OCI-LY1 (cell line): ENCODE data around the gene CSNK1D.

ENCODE experiments used
- EZH2 ChIP-seq: fragments of 200-600 bp; sonication (generic), shearing (Covaris generic); IDR thresholded peaks from 2 replicates; pipeline ENCODE4 v1.8.0; 2017; ENCODE audit warnings: borderline replicate concordance, mixed run types, mild to moderate bottlenecking, antibody characterized with exemption, low read length, moderate library complexity, mixed read lengths
- TF ChIP-seq, protein P1 (sequence below): fragments of 200-600 bp; sonication (generic), shearing (Covaris generic); IDR thresholded peaks from 2 replicates; pipeline ENCODE4 v1.5.1; 2017; ENCODE audit warnings: mild to moderate bottlenecking, antibody characterized with exemption, low read length, moderate library complexity, mixed read lengths

DNA sequence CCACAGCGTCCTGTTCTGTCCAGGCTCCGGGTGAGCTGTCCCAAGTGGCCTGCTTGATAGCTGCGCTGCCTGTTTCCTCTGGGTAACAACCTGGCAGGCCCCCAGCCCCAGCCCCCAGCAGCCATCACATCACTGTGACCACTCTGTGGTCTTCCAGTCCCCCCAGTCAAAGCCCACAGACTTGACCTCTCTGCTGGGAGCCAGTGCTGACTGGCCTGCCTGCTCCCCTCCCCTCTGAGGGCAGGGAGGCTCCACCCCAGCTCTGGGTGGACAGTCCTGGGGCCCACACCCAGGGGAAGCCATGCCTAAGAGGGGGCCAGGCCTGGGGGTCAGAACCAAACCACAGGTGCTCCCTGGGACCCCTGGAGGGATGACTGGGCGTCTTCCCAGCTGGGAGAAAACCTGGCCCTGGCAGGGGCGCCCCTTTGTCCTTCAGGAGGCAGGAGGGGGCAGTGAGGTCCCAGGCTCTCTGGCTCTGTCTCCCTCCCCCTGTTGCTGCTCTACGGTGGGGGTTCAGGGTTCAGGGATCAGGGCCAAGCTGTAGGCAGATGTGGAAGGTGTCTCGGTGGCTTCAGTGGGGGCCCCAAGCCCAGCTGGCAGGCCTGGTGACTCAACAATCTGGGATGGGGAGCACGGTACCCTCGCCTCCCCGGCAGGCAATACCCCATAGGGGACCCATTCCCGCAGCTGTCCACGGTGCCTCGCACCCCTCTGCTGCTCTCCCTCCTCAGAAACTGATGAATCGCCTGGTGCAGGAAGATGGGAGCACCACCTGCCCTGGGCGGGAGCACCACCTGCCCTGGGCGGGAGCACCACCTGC is 46.5 kb downstream of the CSNK1D start:
- TF ChIP-seq, protein P1, sequence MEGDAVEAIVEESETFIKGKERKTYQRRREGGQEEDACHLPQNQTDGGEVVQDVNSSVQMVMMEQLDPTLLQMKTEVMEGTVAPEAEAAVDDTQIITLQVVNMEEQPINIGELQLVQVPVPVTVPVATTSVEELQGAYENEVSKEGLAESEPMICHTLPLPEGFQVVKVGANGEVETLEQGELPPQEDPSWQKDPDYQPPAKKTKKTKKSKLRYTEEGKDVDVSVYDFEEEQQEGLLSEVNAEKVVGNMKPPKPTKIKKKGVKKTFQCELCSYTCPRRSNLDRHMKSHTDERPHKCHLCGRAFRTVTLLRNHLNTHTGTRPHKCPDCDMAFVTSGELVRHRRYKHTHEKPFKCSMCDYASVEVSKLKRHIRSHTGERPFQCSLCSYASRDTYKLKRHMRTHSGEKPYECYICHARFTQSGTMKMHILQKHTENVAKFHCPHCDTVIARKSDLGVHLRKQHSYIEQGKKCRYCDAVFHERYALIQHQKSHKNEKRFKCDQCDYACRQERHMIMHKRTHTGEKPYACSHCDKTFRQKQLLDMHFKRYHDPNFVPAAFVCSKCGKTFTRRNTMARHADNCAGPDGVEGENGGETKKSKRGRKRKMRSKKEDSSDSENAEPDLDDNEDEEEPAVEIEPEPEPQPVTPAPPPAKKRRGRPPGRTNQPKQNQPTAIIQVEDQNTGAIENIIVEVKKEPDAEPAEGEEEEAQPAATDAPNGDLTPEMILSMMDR = no peak
- TF ChIP-seq EZH2 = no peak
